ENCODE results near the gene ZC3H7B.
"Not testable (repeated sequence)": the region's sequence is repeated elsewhere in the genome, so short reads cannot be mapped to it uniquely, and the experiment has no call there.

ZC3H7B gene, protein sequence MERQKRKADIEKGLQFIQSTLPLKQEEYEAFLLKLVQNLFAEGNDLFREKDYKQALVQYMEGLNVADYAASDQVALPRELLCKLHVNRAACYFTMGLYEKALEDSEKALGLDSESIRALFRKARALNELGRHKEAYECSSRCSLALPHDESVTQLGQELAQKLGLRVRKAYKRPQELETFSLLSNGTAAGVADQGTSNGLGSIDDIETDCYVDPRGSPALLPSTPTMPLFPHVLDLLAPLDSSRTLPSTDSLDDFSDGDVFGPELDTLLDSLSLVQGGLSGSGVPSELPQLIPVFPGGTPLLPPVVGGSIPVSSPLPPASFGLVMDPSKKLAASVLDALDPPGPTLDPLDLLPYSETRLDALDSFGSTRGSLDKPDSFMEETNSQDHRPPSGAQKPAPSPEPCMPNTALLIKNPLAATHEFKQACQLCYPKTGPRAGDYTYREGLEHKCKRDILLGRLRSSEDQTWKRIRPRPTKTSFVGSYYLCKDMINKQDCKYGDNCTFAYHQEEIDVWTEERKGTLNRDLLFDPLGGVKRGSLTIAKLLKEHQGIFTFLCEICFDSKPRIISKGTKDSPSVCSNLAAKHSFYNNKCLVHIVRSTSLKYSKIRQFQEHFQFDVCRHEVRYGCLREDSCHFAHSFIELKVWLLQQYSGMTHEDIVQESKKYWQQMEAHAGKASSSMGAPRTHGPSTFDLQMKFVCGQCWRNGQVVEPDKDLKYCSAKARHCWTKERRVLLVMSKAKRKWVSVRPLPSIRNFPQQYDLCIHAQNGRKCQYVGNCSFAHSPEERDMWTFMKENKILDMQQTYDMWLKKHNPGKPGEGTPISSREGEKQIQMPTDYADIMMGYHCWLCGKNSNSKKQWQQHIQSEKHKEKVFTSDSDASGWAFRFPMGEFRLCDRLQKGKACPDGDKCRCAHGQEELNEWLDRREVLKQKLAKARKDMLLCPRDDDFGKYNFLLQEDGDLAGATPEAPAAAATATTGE

GRCh38 chr22:41301085-41302020 is at the start of gene ZC3H7B:
Gene ZC3H7B, plus strand, starts transcription at chr22:41301525. Its CDS starts 19,136 bp downstream, at chr22:41320661.
- DNase-seq: peak; percentile 72 to 85 (median 82)

DNA sequence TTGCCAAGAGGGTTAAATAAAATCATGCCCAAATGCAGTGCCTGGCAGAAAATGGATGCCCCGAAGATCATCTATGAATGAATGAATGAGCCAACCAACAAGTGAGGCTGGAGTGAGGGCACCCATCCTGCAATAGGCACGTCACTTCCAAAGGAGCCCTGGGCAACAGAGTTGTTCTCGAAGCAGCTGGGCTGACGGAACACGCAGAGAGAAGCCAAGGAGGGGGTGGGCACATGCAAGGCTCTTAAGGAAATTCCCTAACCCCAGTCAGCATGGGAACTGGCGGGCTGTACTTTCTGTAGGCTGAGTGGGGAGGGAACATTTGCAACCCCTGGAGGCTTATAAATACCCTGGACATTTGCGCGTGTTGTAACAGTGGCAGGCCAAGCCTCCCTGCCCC is 49.0 kb upstream of the ZC3H7B start:
- no peak for DNase-seq

GRCh38 chr22:41254230-41254629 is 47.1 kb upstream of the ZC3H7B start:
- DNase-seq: no peak

GRCh38 chr22:41256254-41257253 is 44.8 kb upstream of the ZC3H7B start:
- no peak for DNase-seq

GRCh38 chr22:41257696-41258095 is 43.6 kb upstream of the ZC3H7B start:
- DNase-seq: no peak

- DNase-seq: not testable (repeated sequence)
Observed at GRCh38 chr22:41259756-41260155, 41.6 kb upstream of the ZC3H7B start.

GRCh38 chr22:41260871-41261270 is 40.5 kb upstream of the ZC3H7B start:
- no peak for DNase-seq

GRCh38 chr22:41261541-41262249 is 39.6 kb upstream of the ZC3H7B start:
- no peak for DNase-seq

GRCh38 chr22:41262250-41262765 is 39.0 kb upstream of the ZC3H7B start:
- DNase-seq: no peak

DNA sequence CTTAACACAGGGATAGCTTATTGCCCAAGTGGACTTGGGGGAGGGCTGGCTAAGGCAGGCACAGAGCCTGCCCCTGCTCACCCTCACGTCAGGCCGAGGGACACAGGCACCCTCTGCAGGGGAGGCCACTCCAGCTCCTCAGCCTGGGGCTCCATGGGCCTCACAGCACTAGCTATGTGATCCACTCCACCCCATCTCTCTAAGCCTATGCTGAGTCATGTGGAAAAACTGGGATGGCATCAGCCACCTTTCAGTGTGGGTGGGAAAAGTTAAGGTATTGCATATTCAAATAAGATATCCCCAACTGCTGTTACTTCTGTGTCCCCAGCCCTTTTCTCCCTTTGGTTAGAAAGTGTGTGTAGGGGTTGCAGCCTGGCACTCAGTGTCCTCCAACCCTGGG is 37.6 kb upstream of the ZC3H7B start:
- no peak for DNase-seq

DNA sequence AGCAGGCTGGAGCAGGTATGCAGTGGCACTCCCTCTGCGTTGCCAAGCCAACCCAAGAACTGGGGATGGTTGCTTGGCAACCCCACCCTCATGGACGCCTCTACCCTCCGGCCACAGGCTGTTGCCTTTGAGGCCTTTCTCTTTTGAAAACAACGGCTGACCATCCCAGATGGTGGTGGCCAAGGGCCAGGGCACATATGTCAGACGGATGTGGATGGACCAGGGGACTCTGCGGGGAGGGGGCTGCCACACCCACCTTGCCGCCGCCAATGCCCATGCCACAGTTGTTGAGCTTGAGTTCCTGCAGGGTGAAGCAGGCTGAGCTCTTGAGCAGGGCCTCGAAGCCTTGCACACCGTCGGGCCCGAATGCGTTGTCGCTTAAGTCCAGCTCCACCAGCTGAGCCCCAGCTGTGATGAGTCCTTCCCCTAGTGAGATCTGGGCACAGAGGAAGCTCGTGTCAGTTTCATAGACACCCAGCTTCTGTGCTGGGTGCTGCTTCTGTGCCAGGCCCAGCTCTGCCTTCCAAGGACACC is 36.9 kb upstream of the ZC3H7B start:
- DNase-seq: no peak

DNA sequence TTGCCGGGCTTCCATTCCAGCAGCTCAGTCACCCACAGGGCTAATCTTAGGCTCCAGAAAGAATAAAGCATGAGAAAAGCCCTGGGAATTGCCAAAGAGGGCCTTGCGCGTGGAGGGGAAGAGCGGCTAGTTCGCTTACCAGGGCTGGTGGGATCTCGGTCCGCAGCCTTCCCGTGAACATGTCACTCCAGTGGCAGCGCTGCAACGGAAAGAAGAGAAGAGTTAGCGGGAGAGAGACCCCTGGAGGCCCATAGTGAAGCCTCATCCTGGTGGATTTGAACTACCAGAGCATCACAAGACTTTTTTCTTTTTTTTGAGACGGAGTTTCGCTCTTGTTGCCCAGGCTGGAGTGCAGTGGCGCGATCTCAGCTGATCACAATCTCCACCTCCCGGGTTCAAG is 33.4 kb upstream of the ZC3H7B start:
- DNase-seq: no peak

DNA sequence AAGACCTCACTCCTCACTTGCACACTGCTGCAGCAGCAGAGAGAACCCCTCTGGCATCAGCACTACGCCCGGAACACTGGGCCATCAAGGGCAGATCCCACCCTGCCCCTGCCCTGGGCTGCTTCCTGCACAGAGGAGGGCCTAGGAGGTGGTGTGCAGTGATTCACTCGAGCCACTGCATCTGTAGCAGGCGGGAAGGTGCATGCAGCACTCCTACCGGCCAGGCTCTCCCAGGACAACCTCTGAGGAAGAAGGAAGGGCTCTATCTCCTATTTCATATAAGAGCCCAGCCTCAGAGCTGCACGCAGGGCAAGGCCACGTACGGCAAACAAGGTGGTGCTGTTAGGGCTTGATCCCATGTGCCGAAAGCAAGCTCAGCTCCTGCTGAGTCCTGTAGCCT is 29.5 kb upstream of the ZC3H7B start:
- DNase-seq: no peak

DNA sequence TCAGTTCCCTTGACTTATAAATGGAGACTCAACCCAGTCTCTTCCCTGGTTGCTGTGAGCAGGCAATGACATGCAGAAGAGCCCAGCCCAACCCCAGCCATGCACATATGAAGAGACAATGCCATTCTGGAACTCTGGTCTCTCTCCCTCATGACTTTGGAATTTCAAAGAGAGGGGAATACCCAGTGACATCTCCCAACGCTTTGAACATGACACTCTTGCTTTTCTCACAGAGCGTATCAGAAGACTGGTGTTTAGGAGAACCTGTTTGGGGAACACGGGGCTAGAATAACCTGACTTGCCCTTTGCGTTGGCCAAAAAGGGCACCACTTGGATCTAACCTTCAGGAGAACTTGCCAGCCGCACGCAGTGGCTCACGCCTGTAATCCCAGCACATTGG is 28.2 kb upstream of the ZC3H7B start:
- DNase-seq: no peak

GRCh38 chr22:41274856-41275255 is 26.5 kb upstream of the ZC3H7B start:
- DNase-seq: no peak

DNA sequence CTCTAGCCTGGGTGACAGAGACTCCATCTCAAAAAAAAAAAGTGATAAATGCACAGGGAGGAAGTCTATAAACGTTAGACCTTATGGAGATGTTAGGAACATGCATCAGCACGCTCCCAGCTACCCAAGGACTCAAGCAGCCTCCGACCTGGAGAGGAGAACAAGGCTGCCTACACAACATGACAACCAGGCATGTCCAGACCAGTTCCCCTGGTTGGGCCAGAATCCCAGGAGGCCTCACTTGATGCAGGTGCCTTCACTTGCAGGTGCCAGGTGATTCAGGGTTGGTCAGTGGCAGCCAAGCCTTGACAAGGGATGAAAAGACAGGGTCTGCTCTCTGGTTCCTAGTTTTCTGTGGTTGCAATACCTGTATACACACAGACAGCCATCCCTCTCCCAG is 21.3 kb upstream of the ZC3H7B start:
- no peak for DNase-seq

DNA sequence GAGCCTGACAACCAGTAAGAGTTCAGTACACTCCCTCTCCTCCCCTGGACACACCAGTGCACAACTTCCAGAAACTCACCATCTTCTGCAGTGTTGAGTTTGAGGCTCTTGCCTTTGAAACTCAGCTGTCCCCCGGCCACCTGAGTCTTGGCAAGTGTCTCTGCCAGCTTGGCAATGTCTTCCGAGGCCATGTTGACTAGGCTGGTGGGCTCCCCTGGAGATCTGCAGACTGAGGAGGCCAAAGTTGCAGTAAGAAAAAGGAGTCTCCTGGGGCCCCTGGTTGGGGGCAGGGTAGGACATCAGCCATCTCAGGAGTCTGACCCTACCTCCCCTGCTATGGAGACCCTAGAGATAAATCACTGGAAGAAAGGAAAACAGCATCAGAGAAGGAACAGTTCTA is 20.5 kb upstream of the ZC3H7B start:
- no peak for DNase-seq

DNA sequence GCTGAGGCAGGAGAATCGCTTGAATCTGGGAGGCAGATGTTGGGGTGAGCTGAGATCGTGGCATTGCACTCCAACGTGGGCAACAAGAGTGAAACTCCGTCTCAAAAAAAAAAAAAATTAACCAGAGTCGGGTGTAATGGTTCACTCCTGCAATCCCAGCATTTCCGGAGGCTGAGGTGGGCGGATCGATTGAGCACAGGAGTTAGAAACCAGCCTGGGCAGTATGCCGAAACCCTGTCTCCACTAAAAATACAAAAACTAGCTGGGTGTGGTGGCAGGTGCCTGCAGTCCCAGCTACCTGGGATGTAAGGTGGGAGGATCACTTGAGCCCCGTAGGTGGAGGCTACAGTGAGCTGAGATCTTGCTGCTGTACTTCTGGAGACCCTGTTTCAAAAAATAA is 16.9 kb upstream of the ZC3H7B start:
- DNase-seq: no peak

GRCh38 chr22:41285441-41285819 is 15.9 kb upstream of the ZC3H7B start:
- peak; percentile 62 to 77 (median 74) for DNase-seq

Data from stimulated activated naive CD4-positive, alpha-beta T cell (primary cell).